ENCODE measurements around the gene PKD1L1.

Gene PKD1L1

GRCh38 chr7:47827351-47827756 lies 120.9 kb downstream of the PKD1L1 start:
- DNase-seq (ENCODE audit: low read depth, low spot score): no peak

- no peak for DNase-seq (ENCODE audit: low read depth, low spot score)
Measured at GRCh38 chr7:47826754-47827153, 121.5 kb downstream of the PKD1L1 start.

- DNase-seq (ENCODE audit: low read depth, low spot score): no peak
Measured at GRCh38 chr7:47819607-47819920, 128.7 kb downstream of the PKD1L1 start.

GRCh38 chr7:47818796-47819606 lies 129.3 kb downstream of the PKD1L1 start:
- DNase-seq (ENCODE audit: low read depth, low spot score): peak; percentile 55

- peak; percentile 16 for DNase-seq (ENCODE audit: low read depth, low spot score)
Measured at GRCh38 chr7:47817917-47818316, 130.3 kb downstream of the PKD1L1 start.

- DNase-seq (ENCODE audit: low read depth, low spot score): no peak
Measured at GRCh38 chr7:47816647-47817046, 131.6 kb downstream of the PKD1L1 start.

GRCh38 chr7:47815867-47816266 lies 132.4 kb downstream of the PKD1L1 start:
- DNase-seq (ENCODE audit: low read depth, low spot score): no peak

GRCh38 chr7:47814905-47815613 lies 133.2 kb downstream of the PKD1L1 start:
- DNase-seq (ENCODE audit: low read depth, low spot score): no peak

GRCh38 chr7:47813620-47814260 lies 134.5 kb downstream of the PKD1L1 start:
- no peak for DNase-seq (ENCODE audit: low read depth, low spot score)

- DNase-seq (ENCODE audit: low read depth, low spot score): no peak
Measured at GRCh38 chr7:47812429-47813136, 135.7 kb downstream of the PKD1L1 start.

- DNase-seq (ENCODE audit: low read depth, low spot score): no peak
Measured at GRCh38 chr7:47811632-47812380, 136.5 kb downstream of the PKD1L1 start.

GRCh38 chr7:47809387-47809786 lies 138.9 kb downstream of the PKD1L1 start:
- no peak for DNase-seq (ENCODE audit: low read depth, low spot score)

GRCh38 chr7:47808321-47808720 lies 139.9 kb downstream of the PKD1L1 start:
- no peak for DNase-seq (ENCODE audit: low read depth, low spot score)

GRCh38 chr7:47807756-47808155 lies 140.5 kb downstream of the PKD1L1 start:
- no peak for DNase-seq (ENCODE audit: low read depth, low spot score)

- no peak for DNase-seq (ENCODE audit: low read depth, low spot score)
Measured at GRCh38 chr7:47807126-47807525, 141.1 kb downstream of the PKD1L1 start.

GRCh38 chr7:47806701-47807103 lies 141.6 kb downstream of the PKD1L1 start:
- no peak for DNase-seq (ENCODE audit: low read depth, low spot score)

GRCh38 chr7:47804767-47805545 lies 143.3 kb downstream of the PKD1L1 start:
- DNase-seq (ENCODE audit: low read depth, low spot score): no peak

GRCh38 chr7:47803846-47804245 lies 144.4 kb downstream of the PKD1L1 start:
- DNase-seq (ENCODE audit: low read depth, low spot score): no peak

- no peak for DNase-seq (ENCODE audit: low read depth, low spot score)
Measured at GRCh38 chr7:47803025-47803424, 145.2 kb downstream of the PKD1L1 start.

GRCh38 chr7:47801423-47801822 lies 146.8 kb downstream of the PKD1L1 start:
- DNase-seq (ENCODE audit: low read depth, low spot score): no peak

GRCh38 chr7:47799524-47799923 lies 148.7 kb downstream of the PKD1L1 start:
- DNase-seq (ENCODE audit: low read depth, low spot score): no peak

Measured in brain pericyte (primary cell).